WTC11 (cell line): ENCODE measurements around the gene TMEM147.

Experiments used
- ARID4B ChIP-seq: sonication (generic); formaldehyde crosslinking; IDR thresholded peaks from 2 replicates; pipeline ENCODE4 v1.8.0; 2023; ENCODE audit warnings: missing genetic modification reagents, mild to moderate bottlenecking, borderline replicate concordance
- CTCF ChIP-seq: fragments of 200-600 bp; IDR thresholded peaks from 2 replicates; pipeline ENCODE4 v1.8.0; 2022; ENCODE audit warnings: antibody characterized with exemption
- FOXP1 ChIP-seq: sonication (generic); formaldehyde crosslinking; IDR thresholded peaks from 2 replicates; pipeline ENCODE4 v1.8.0; 2022; ENCODE audit warnings: missing genetic modification reagents, mild to moderate bottlenecking, moderate library complexity, borderline replicate concordance
- GRHL2 ChIP-seq: fragments of 250-450 bp; sonication (Bioruptor Pico); IDR thresholded peaks from 2 replicates; pipeline ENCODE4 v1.8.0; 2022; ENCODE audit warnings: mild to moderate bottlenecking, moderate library complexity; ENCODE audit not compliant: insufficient replicate concordance, severe bottlenecking
- IRF2 ChIP-seq: sonication (generic); formaldehyde crosslinking; IDR thresholded peaks from 2 replicates; pipeline ENCODE4 v1.8.0; 2022; ENCODE audit warnings: low read depth, missing genetic modification reagents, borderline replicate concordance
- JAZF1 ChIP-seq: fragments of 250-450 bp; sonication (Bioruptor Pico); IDR thresholded peaks from 2 replicates; pipeline ENCODE4 v1.9.0; 2021; ENCODE audit warnings: moderate library complexity, mild to moderate bottlenecking, inconsistent platforms
- MAX ChIP-seq: sonication (generic); formaldehyde crosslinking; IDR thresholded peaks from 2 replicates; pipeline ENCODE4 v1.8.0; 2022; ENCODE audit warnings: mild to moderate bottlenecking, missing genetic modification reagents
- NFE2L1 ChIP-seq: sonication (generic); formaldehyde crosslinking; IDR thresholded peaks from 2 replicates; pipeline ENCODE4 v1.8.1; 2023; ENCODE audit warnings: missing genetic modification reagents
- NFYB ChIP-seq: sonication (generic); formaldehyde crosslinking; conservative IDR thresholded peaks from 2 replicates; pipeline ENCODE4 v1.8.0; 2022; ENCODE audit warnings: low read depth, missing genetic modification reagents
- SP1 ChIP-seq: sonication (generic); formaldehyde crosslinking; conservative IDR thresholded peaks from 2 replicates; pipeline ENCODE4 v1.8.1; 2022; ENCODE audit warnings: missing genetic modification reagents
- TEAD1 ChIP-seq: sonication (generic); formaldehyde crosslinking; IDR thresholded peaks from 2 replicates; pipeline ENCODE4 v1.8.0; 2022; ENCODE audit warnings: mild to moderate bottlenecking, missing genetic modification reagents
- ZNF138 ChIP-seq: sonication (generic); formaldehyde crosslinking; conservative IDR thresholded peaks from 2 replicates; pipeline ENCODE4 v1.8.1; 2022; ENCODE audit warnings: mild to moderate bottlenecking, moderate library complexity, missing genetic modification reagents
- ZNF512 ChIP-seq: sonication (generic); formaldehyde crosslinking; IDR thresholded peaks from 2 replicates; pipeline ENCODE4 v1.8.1; 2022; ENCODE audit warnings: missing genetic modification reagents, borderline replicate concordance

GRCh38 chr19:35533201-35533821, 12.1 kb upstream of the TMEM147 start, which contains the start of gene GAPDHS:
- TF ChIP-seq MAX (CRISPR knock-in tag) (no peak), CTCF (no peak), NFE2L1 (CRISPR knock-in tag) (no peak), NFYB (no peak), FOXP1 (CRISPR knock-in tag) (no peak), ZNF138 (CRISPR knock-in tag) (no peak), TEAD1 (no peak), SP1 (CRISPR knock-in tag) (no peak), GRHL2 (CRISPR knock-in tag) (no peak), ARID4B (no peak), IRF2 (CRISPR knock-in tag) (no peak), JAZF1 (no peak), ZNF512 (no peak)
